ENCODE measurements around the gene SYT1. TPM values are rescaled to one million over a fixed set of nuclear protein-coding genes. Genes with fewer than 3 reads are reported as not detected.
"Not testable (repeated sequence)": the region's sequence is repeated elsewhere in the genome, so short reads cannot be mapped to it uniquely, and the experiment has no call there.

The SYT1 gene
- total RNA-seq, 1 donor from 2014 or later, result 33.2 TPM

DNA sequence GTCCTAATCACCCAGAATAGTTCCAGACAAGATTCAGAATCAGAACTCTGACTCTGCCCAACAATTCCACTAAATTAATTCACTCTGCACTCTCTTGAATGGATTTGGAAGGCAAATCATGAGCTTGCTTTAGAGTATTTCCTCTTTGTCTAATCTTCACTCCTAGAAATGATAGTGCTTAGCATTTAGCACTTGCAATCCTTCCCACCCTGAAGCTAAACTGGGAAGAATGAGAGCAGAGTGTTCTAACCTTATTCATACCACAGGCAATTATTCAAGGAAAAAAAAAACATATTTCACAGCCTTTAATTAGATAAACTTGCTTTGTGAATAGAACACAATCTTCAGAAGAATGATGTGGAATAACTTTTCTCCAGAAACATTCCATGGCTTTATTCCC, 561.5 kb downstream of the SYT1 start:
- no peaks in the 10 kb centered on the region for H3K9me3 ChIP-seq (ENCODE audit: insufficient read depth, low read depth, low read length)
- FAIRE-seq (peak; percentile 78), DNase-seq (ENCODE audit: low read depth) (peak; percentile 54)
- H3K4me1 ChIP-seq (ENCODE audit: insufficient read depth, low read length), result peaks cover 39% of the 10 kb centered on the region
- H3K27ac ChIP-seq (ENCODE audit: low read depth, low read length), result peak overlapping the region; percentile 20
- no peaks in the 10 kb centered on the region for H3K36me3 ChIP-seq (ENCODE audit: insufficient read depth, low read length)
- H2AFZ ChIP-seq (ENCODE audit: low read depth, low read length), result no peak overlapping the region
- H3K4me3 ChIP-seq (ENCODE audit: insufficient read depth, low read depth, low read length), result no peak overlapping the region
- Mint-ChIP-seq H3K27ac (ENCODE audit: unreplicated experiment) (peak overlapping the region; percentile 41), H3K36me3 (ENCODE audit: low read depth, unreplicated experiment) (no peaks in the 10 kb centered on the region), H3K4me3 (ENCODE audit: unreplicated experiment) (no peak overlapping the region), H3K9me3 (ENCODE audit: unreplicated experiment) (no peaks in the 10 kb centered on the region), H3K4me1 (ENCODE audit: low read depth, unreplicated experiment) (peaks cover 54% of the 10 kb centered on the region), H3K27me3 (ENCODE audit: low read depth, unreplicated experiment) (no peaks in the 10 kb centered on the region)
- TF ChIP-seq, protein P1, sequence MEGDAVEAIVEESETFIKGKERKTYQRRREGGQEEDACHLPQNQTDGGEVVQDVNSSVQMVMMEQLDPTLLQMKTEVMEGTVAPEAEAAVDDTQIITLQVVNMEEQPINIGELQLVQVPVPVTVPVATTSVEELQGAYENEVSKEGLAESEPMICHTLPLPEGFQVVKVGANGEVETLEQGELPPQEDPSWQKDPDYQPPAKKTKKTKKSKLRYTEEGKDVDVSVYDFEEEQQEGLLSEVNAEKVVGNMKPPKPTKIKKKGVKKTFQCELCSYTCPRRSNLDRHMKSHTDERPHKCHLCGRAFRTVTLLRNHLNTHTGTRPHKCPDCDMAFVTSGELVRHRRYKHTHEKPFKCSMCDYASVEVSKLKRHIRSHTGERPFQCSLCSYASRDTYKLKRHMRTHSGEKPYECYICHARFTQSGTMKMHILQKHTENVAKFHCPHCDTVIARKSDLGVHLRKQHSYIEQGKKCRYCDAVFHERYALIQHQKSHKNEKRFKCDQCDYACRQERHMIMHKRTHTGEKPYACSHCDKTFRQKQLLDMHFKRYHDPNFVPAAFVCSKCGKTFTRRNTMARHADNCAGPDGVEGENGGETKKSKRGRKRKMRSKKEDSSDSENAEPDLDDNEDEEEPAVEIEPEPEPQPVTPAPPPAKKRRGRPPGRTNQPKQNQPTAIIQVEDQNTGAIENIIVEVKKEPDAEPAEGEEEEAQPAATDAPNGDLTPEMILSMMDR (IDR thresholded peaks at IDR 0.05; ENCODE audit: insufficient read depth, low read depth, low read length), result no peak
- no peak for TF ChIP-seq EZH2 (IDR thresholded peaks at IDR 0.05; ENCODE audit: insufficient read depth, low read length)
- no peaks in the 10 kb centered on the region for H3K27me3 ChIP-seq (ENCODE audit: insufficient read depth, low read length)
- H3K9ac ChIP-seq (ENCODE audit: low read length), result no peak overlapping the region
- H3K4me2 ChIP-seq (ENCODE audit: low read length), result no peak overlapping the region
- no peaks in the 10 kb centered on the region for H3K79me2 ChIP-seq (ENCODE audit: insufficient read depth, low read length)
- no peaks in the 10 kb centered on the region for H4K20me1 ChIP-seq (ENCODE audit: insufficient read depth, low read length)

DNA sequence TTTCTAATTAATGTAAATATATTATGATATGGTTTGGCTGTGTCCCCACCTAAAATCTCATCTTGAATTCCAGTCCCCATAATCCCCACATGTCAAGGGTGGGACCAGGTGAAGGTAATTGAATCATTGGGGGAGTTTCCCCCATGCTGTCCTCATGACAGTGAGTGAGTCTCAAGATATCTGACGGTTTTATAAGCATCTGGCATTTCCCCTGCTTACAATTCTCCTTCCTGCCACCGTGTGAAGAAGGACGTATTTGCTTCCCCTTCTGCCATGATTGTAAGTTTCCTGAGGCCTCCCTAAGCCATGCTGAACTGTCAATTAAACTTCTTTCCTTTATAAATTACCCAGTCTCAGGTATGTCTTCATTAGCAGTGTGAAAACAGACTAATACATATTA, 562.2 kb downstream of the SYT1 start:
- H3K9ac ChIP-seq (ENCODE audit: low read length); H3K27me3 ChIP-seq (ENCODE audit: insufficient read depth, low read length); H3K36me3 ChIP-seq (ENCODE audit: insufficient read depth, low read length); H3K79me2 ChIP-seq (ENCODE audit: insufficient read depth, low read length); H3K9me3 ChIP-seq (ENCODE audit: insufficient read depth, low read depth, low read length); H3K27ac ChIP-seq (ENCODE audit: low read depth, low read length); H4K20me1 ChIP-seq (ENCODE audit: insufficient read depth, low read length); H3K27ac Mint-ChIP-seq (ENCODE audit: unreplicated experiment); H3K4me2 ChIP-seq (ENCODE audit: low read length); H2AFZ ChIP-seq (ENCODE audit: low read depth, low read length); H3K27me3 Mint-ChIP-seq (ENCODE audit: low read depth, unreplicated experiment); H3K4me3 ChIP-seq (ENCODE audit: insufficient read depth, low read depth, low read length); H3K36me3 Mint-ChIP-seq (ENCODE audit: low read depth, unreplicated experiment); DNase-seq (ENCODE audit: low read depth); FAIRE-seq; H3K4me3 Mint-ChIP-seq (ENCODE audit: unreplicated experiment); H3K9me3 Mint-ChIP-seq (ENCODE audit: unreplicated experiment): not testable (repeated sequence)
- H3K4me1 Mint-ChIP-seq (ENCODE audit: low read depth, unreplicated experiment), result peaks cover 47% of the 10 kb centered on the region
- peaks cover 33% of the 10 kb centered on the region for H3K4me1 ChIP-seq (ENCODE audit: insufficient read depth, low read length)

DNA sequence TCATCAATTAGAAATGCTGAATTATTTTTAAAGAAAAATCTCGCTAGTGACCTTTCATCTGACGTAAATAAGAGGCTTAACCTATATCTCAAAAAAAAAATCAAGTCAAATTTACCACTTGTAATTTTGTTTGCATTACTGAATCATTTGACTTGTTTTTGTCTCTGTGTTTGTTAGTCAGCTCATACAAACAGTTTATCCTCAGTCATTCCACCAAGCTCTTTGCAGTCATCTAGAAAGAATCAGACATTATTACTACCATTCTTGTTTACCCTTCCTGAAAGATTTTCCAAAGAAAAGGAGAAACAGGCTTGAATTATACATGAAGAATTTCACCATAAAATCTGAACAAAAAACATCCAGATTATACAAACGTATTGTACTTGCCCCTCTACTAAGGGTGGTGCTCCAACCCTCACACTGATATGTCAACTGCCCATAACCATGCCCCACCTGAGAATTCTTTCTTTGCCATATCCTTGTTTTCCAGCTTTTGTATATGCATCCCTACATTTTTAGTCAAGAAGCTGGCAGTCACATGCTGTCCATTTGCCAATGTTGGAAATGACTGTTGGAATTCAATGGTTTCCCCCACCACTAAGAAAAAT, 569.0 kb downstream of the SYT1 start:
- Histone ChIP-seq H3K27ac (ENCODE audit: low read depth, low read length) (no peak overlapping the region), H3K9ac (ENCODE audit: low read length) (no peak overlapping the region), H3K9me3 (ENCODE audit: insufficient read depth, low read depth, low read length) (no peaks in the 10 kb centered on the region), H3K36me3 (ENCODE audit: insufficient read depth, low read length) (no peaks in the 10 kb centered on the region), H3K79me2 (ENCODE audit: insufficient read depth, low read length) (no peaks in the 10 kb centered on the region), H2AFZ (ENCODE audit: low read depth, low read length) (no peak overlapping the region), H4K20me1 (ENCODE audit: insufficient read depth, low read length) (no peaks in the 10 kb centered on the region), H3K4me2 (ENCODE audit: low read length) (no peak overlapping the region), H3K4me1 (ENCODE audit: insufficient read depth, low read length) (peaks cover 4% of the 10 kb centered on the region), H3K4me3 (ENCODE audit: insufficient read depth, low read depth, low read length) (no peak overlapping the region), H3K27me3 (ENCODE audit: insufficient read depth, low read length) (no peaks in the 10 kb centered on the region)
- H3K27ac Mint-ChIP-seq (ENCODE audit: unreplicated experiment), result no peak overlapping the region
- DNase-seq (ENCODE audit: low read depth), result no peak
- TF ChIP-seq, protein P1 (IDR thresholded peaks at IDR 0.05; ENCODE audit: insufficient read depth, low read depth, low read length), result no peak
- TF ChIP-seq EZH2 (IDR thresholded peaks at IDR 0.05; ENCODE audit: insufficient read depth, low read length), result no peak
- H3K4me1 Mint-ChIP-seq (ENCODE audit: low read depth, unreplicated experiment), result peaks cover 7% of the 10 kb centered on the region
- H3K27me3 Mint-ChIP-seq (ENCODE audit: low read depth, unreplicated experiment), result no peaks in the 10 kb centered on the region
- H3K9me3 Mint-ChIP-seq (ENCODE audit: unreplicated experiment), result no peaks in the 10 kb centered on the region
- no peak overlapping the region for H3K4me3 Mint-ChIP-seq (ENCODE audit: unreplicated experiment)
- no peaks in the 10 kb centered on the region for H3K36me3 Mint-ChIP-seq (ENCODE audit: low read depth, unreplicated experiment)
- FAIRE-seq, result no peak

Data from astrocyte (in vitro differentiated cells and primary cell).